KOPT-K1 (cell line): ENCODE results near the gene MVB12B.

Source experiments
- H3K27ac ChIP-seq: fragments of 200-600 bp; sonication (generic); 2 replicates; pipeline ENCODE4 v1.5.1; 2016; ENCODE audit warnings: antibody characterized with exemption, mild to moderate bottlenecking, low read depth, low read length; ENCODE audit not compliant: poor library complexity, severe bottlenecking
- H3K36me3 ChIP-seq: fragments of 200-600 bp; sonication (generic); 2 replicates; pipeline ENCODE4 v1.5.1; 2017; ENCODE audit warnings: antibody characterized with exemption, mild to moderate bottlenecking, low read length, moderate library complexity; ENCODE audit not compliant: insufficient read depth
- H3K9me3 ChIP-seq: fragments of 200-600 bp; sonication (generic); 2 replicates; pipeline ENCODE4 v1.5.1; 2017; ENCODE audit warnings: antibody characterized with exemption, low read length, mild to moderate bottlenecking; ENCODE audit not compliant: insufficient read depth, poor library complexity, severe bottlenecking

The MVB12B gene

GRCh38 chr9:126354887-126355770 is 28.5 kb downstream of the MVB12B start:
- Histone ChIP-seq H3K9me3 (peaks cover 33% of the 10 kb centered on the region), H3K27ac (no peak overlapping the region), H3K36me3 (peaks cover 5% of the 10 kb centered on the region; the same call in 1 of the 2 replicates)

GRCh38 chr9:126357074-126357473 is 30.4 kb downstream of the MVB12B start:
- no peaks in the 10 kb centered on the region for H3K36me3 ChIP-seq
- no peak overlapping the region for H3K27ac ChIP-seq
- peaks cover 35% of the 10 kb centered on the region for H3K9me3 ChIP-seq

GRCh38 chr9:126360073-126360472 is 33.4 kb downstream of the MVB12B start:
- Histone ChIP-seq H3K36me3 (0 out of 2 replicates have a peak, but pooled peaks cover 7% of the 10 kb centered on the region), H3K27ac (no peak overlapping the region), H3K9me3 (peaks cover 43% of the 10 kb centered on the region)

- Histone ChIP-seq H3K9me3 (peaks cover 43% of the 10 kb centered on the region), H3K27ac (no peak overlapping the region), H3K36me3 (0 out of 2 replicates have a peak, but pooled peaks cover 7% of the 10 kb centered on the region)
These were observed 35.2 kb downstream of the MVB12B start for GRCh38 chr9:126361810-126362238.

DNA sequence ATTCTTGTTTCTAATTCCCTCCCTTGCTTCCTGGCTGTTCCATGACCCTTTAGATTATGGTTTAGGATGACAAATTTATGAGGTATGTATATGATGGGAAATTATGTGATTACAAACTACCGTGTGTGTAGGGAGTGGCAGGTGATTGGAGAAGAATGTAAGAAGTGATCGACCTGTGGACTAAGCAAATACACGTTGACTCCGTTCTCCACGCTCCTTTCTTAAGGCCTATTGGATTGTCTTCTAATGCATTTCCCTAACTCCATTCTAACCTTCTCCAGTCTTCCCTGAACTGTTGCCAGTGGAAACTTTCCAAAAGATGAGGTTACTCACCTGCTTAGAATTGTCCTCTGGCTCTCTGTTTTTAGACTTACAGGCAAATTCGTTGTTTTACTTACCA is 36.6 kb downstream of the MVB12B start:
- no peak overlapping the region for H3K27ac ChIP-seq
- peaks cover 33% of the 10 kb centered on the region for H3K9me3 ChIP-seq
- 0 out of 2 replicates have a peak, but pooled peaks cover 7% of the 10 kb centered on the region for H3K36me3 ChIP-seq

- Histone ChIP-seq H3K27ac (no peak overlapping the region), H3K36me3 (0 out of 2 replicates have a peak, but pooled peaks cover 7% of the 10 kb centered on the region), H3K9me3 (peaks cover 33% of the 10 kb centered on the region)
These were observed 37.4 kb downstream of the MVB12B start for GRCh38 chr9:126363847-126364671.

GRCh38 chr9:126365780-126366179 is 39.2 kb downstream of the MVB12B start:
- 0 out of 2 replicates have a peak, but pooled peaks cover 7% of the 10 kb centered on the region for H3K36me3 ChIP-seq
- H3K27ac ChIP-seq: no peak overlapping the region
- peaks cover 19% of the 10 kb centered on the region for H3K9me3 ChIP-seq

DNA sequence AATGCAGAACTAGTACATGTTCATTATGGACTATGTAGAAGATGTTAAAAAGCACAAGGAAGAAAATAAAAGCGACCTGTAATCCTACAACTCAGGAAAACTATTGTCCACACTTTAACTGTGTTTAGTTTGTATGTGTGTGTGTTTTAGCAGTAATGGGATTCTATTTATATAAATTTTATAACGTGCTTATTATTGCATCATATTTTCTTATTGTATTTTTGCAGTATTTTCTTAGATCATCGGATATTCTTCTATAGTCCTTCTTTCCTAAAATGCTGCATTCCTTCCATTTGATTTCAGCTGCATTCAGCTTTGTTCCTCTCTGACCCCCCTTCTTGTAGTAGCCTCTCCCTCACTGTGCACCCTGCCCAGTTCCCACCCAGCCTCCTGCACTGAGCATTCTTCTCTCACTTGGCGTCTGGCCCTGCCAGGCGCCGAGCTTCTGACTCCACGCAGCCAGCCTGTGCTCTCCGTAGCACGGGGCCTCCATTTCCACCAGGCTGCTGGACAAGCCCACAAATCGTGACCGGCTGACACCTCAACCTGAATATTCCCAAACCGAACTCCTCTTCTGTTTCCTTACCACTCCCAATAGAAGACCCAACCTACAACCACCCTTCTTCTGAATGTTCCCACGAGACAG is 39.9 kb downstream of the MVB12B start:
- Histone ChIP-seq H3K36me3 (0 out of 2 replicates have a peak, but pooled peaks cover 7% of the 10 kb centered on the region), H3K9me3 (peaks cover 14% of the 10 kb centered on the region), H3K27ac (no peak overlapping the region)

GRCh38 chr9:126367139-126367538 is 40.5 kb downstream of the MVB12B start:
- H3K9me3 ChIP-seq: peaks cover 7% of the 10 kb centered on the region
- H3K36me3 ChIP-seq: 0 out of 2 replicates have a peak, but pooled peaks cover 7% of the 10 kb centered on the region
- no peak overlapping the region for H3K27ac ChIP-seq

- Histone ChIP-seq H3K36me3 (0 out of 2 replicates have a peak, but pooled peaks cover 7% of the 10 kb centered on the region), H3K27ac (no peak overlapping the region), H3K9me3 (peaks cover 2% of the 10 kb centered on the region)
These were observed 41.0 kb downstream of the MVB12B start for GRCh38 chr9:126367616-126368015.

DNA sequence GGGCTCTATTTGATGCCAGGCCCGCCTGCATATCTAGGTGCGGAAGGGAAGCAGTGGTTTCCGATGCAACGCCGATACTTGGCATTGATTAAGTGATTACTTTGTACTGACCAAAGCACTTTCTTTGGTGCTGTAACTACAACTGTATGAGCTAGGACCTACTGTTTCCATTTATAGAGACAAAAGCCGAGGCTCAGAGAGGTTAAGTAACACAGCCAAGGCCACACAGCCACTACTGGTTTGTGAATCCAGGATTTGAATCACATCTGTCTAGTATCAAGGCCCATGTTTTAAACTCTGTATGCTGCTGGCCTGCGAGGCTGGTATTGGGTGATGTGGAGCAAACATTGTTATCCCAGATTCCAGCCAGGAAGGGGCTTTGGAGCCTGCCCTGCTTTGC is 41.4 kb downstream of the MVB12B start:
- Histone ChIP-seq H3K36me3 (0 out of 2 replicates have a peak, but pooled peaks cover 7% of the 10 kb centered on the region), H3K27ac (no peak overlapping the region)

GRCh38 chr9:126371007-126371870 is 44.6 kb downstream of the MVB12B start:
- no peaks in the 10 kb centered on the region for H3K9me3 ChIP-seq
- no peaks in the 10 kb centered on the region for H3K36me3 ChIP-seq
- H3K27ac ChIP-seq: no peak overlapping the region

More for the DNA sequence above, 41.4 kb downstream of the MVB12B start:
- no peaks in the 10 kb centered on the region for H3K9me3 ChIP-seq

- Histone ChIP-seq H3K9me3 (no peaks in the 10 kb centered on the region), H3K36me3 (no peaks in the 10 kb centered on the region), H3K27ac (no peak overlapping the region)
These were observed 46.1 kb downstream of the MVB12B start for GRCh38 chr9:126372716-126373115.

DNA sequence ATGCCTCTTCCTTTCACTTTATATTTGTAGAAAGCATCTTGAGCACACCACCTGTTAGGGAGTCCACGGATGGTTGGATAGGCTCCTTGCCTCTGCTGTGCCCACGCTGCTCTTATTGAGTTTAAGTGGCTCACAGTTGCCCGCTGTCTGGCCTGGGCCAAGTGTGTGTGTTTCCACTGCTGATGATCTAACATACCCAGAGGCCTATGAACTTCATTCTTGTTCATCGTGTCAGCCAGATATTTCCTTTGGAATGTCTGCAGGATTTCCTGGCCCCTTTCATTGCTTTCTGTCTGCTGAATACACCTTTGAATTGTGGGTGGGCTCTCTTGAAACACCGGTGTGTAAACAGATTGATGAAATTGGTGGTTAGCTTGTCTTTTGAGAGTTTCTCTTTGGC is 46.6 kb downstream of the MVB12B start:
- Histone ChIP-seq H3K36me3 (no peaks in the 10 kb centered on the region), H3K9me3 (no peaks in the 10 kb centered on the region), H3K27ac (no peak overlapping the region)
